Measurements from ENCODE around the gene PARL.
A peak's percentile ranks its signal among the peaks of the same experiment; 100 is the strongest.

Gene PARL

GRCh38 chr3:183812761-183813445 lies 71.8 kb downstream of the PARL start:
- TF ChIP-seq, protein P1, sequence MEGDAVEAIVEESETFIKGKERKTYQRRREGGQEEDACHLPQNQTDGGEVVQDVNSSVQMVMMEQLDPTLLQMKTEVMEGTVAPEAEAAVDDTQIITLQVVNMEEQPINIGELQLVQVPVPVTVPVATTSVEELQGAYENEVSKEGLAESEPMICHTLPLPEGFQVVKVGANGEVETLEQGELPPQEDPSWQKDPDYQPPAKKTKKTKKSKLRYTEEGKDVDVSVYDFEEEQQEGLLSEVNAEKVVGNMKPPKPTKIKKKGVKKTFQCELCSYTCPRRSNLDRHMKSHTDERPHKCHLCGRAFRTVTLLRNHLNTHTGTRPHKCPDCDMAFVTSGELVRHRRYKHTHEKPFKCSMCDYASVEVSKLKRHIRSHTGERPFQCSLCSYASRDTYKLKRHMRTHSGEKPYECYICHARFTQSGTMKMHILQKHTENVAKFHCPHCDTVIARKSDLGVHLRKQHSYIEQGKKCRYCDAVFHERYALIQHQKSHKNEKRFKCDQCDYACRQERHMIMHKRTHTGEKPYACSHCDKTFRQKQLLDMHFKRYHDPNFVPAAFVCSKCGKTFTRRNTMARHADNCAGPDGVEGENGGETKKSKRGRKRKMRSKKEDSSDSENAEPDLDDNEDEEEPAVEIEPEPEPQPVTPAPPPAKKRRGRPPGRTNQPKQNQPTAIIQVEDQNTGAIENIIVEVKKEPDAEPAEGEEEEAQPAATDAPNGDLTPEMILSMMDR (IDR thresholded peaks at IDR 0.05): no peak
- no peak for TF ChIP-seq ZFX (IDR thresholded peaks at IDR 0.05; ENCODE audit: borderline replicate concordance)
- no peak overlapping the region for H3K27ac ChIP-seq

DNA sequence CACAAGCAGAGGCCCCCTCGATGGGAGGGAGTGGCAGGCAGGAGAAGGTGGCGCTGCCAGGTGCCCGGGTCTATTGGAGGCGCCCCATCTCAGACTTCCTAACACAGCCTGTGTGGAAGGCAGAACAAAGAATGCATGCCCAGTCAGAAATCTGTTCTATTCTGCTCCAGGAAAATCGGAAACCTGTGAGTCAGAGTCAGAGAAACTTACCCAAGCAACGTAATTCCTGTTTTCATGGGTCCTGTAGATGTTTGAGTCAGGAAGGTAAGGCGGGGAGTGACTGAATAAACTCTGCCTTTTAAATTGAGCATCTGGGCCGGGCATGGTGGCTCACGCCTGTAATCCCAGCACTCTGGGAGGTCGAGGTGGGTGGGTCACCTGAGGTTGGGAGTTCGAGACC lies 73.0 kb downstream of the PARL start:
- no peak overlapping the region for H3K27ac ChIP-seq
- TF ChIP-seq, protein P1 (IDR thresholded peaks at IDR 0.05): no peak
- no peak for TF ChIP-seq ZFX (IDR thresholded peaks at IDR 0.05; ENCODE audit: borderline replicate concordance)

- H3K27ac ChIP-seq: no peak overlapping the region
- TF ChIP-seq, protein P1 (IDR thresholded peaks at IDR 0.05): no peak
- TF ChIP-seq ZFX (IDR thresholded peaks at IDR 0.05; ENCODE audit: borderline replicate concordance): no peak
Observed at GRCh38 chr3:183810643-183811594, 73.8 kb downstream of the PARL start.

DNA sequence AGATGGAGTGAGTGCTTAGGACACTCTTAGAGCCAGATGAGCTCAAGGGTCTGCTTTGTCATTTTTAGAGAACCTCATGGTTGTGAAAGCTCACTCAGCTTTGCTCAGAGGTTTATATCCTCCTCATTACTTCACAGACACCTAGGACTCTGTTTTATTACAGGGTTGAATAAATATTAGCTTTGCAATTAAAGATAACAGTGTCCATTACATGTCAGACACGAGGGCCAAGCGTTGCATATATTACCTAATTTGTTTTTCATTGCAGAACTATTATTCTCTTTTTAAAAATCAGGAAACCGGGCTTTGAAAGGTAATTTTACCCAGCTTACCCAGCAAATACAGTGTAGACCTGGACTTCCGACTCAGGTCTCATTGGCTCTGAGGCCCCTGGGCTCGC lies 75.4 kb downstream of the PARL start:
- TF ChIP-seq ZFX (IDR thresholded peaks at IDR 0.05; ENCODE audit: borderline replicate concordance): no peak
- TF ChIP-seq, protein P1 (IDR thresholded peaks at IDR 0.05): no peak
- H3K27ac ChIP-seq: peak overlapping the region; percentile 40; the same call in 1 of the 2 replicates

GRCh38 chr3:183808355-183808754 lies 76.3 kb downstream of the PARL start:
- TF ChIP-seq, protein P1 (IDR thresholded peaks at IDR 0.05): no peak
- no peak for TF ChIP-seq ZFX (IDR thresholded peaks at IDR 0.05; ENCODE audit: borderline replicate concordance)
- H3K27ac ChIP-seq: no peak overlapping the region

- H3K27ac ChIP-seq: no peak overlapping the region
- no peak for TF ChIP-seq ZFX (IDR thresholded peaks at IDR 0.05; ENCODE audit: borderline replicate concordance)
- TF ChIP-seq, protein P1 (IDR thresholded peaks at IDR 0.05): no peak
Observed at GRCh38 chr3:183807881-183808280, 76.8 kb downstream of the PARL start.
